ENCODE results near the gene ADIPOQ. TPM values are rescaled to one million over a fixed set of nuclear protein-coding genes. Genes with fewer than 3 reads are reported as not detected.
"Not testable (repeated sequence)": the region's sequence is repeated elsewhere in the genome, so short reads cannot be mapped to it uniquely, and the experiment has no call there.

Gene ADIPOQ
- total and polyA plus RNA-seq, 2 donors: 0.34 TPM; not detected in 1

DNA sequence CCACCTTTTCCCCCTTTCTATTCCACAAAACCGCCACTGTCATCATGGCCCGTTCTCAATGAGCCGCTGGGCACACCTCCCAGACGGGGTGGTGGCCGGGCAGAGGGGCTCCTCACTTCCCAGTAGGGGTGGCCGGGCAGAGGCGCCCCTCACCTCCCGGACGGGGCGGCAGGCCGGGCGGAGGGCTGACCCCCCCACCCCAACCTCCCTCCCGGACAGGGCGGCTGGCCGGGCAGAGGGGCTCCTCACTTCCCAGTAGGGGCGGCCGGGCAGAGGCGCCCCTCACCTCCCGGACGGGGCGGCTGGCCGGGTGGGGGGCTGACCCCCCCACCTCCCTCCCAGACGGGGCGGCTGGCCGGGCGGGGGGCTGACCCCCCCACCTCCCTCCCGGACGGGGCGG, 31.2 kb upstream of the ADIPOQ start:
- 98% methylated on average over 17 of the region's 29 CpGs for WGBS
- H3K9me3 ChIP-seq (ENCODE audit: control insufficient read depth in 2 of 2, insufficient read depth in 1 of 2, low read length in 1 of 2); DNase-seq (ENCODE audit: low read depth in 6 of 9, low spot score in 9 of 9); H3K27ac ChIP-seq (ENCODE audit: low read depth in 1 of 2, low read length in 1 of 2); H3K36me3 ChIP-seq (ENCODE audit: control insufficient read depth in 2 of 2, insufficient read depth in 2 of 2, low read length in 1 of 2); H3K4me3 ChIP-seq (ENCODE audit: low read length in 2 of 2); H3K4me1 ChIP-seq (ENCODE audit: control insufficient read depth in 2 of 2, insufficient read depth in 2 of 2, low read length in 2 of 2); H3K27me3 ChIP-seq (ENCODE audit: control insufficient read depth in 2 of 2, insufficient read depth in 1 of 2, low read length in 1 of 2): not testable (repeated sequence)

DNA sequence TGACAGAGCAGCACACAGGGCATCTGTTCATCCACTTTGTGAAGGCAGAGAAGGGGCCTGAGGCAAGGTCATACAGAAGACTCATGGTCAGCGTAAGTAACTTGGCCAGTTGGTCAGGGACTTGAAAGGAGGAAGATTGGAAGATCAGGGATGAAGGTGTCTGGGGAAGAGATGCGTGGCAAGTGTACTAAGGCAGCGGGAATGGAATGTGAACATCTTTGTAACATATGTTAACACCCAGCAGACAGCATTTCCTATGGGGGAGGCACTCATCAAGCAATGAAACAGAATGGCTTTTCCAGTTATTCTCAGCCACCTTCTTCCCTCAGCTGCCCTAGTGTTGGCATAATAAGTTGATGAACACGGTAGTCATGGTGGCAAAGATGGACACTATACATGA, 28.4 kb upstream of the ADIPOQ start:
- WGBS: 97% methylated on average over 4 of the region's 4 CpGs
- H3K36me3 ChIP-seq (ENCODE audit: control insufficient read depth in 2 of 2, insufficient read depth in 2 of 2, low read length in 1 of 2): no peaks in the 10 kb centered on the region
- H3K4me1 ChIP-seq (ENCODE audit: control insufficient read depth in 2 of 2, insufficient read depth in 2 of 2, low read length in 2 of 2): no peaks in the 10 kb centered on the region
- H3K27me3 ChIP-seq (ENCODE audit: control insufficient read depth in 2 of 2, insufficient read depth in 1 of 2, low read length in 1 of 2): no peaks in the 10 kb centered on the region
- H3K4me3 ChIP-seq (ENCODE audit: low read length in 2 of 2): no peak overlapping the region
- DNase-seq (ENCODE audit: low read depth in 6 of 9, low spot score in 9 of 9): no peak
- no peak overlapping the region for H3K27ac ChIP-seq (ENCODE audit: low read depth in 1 of 2, low read length in 1 of 2)
- H3K9me3 ChIP-seq (ENCODE audit: control insufficient read depth in 2 of 2, insufficient read depth in 1 of 2, low read length in 1 of 2): no peaks in the 10 kb centered on the region

DNA sequence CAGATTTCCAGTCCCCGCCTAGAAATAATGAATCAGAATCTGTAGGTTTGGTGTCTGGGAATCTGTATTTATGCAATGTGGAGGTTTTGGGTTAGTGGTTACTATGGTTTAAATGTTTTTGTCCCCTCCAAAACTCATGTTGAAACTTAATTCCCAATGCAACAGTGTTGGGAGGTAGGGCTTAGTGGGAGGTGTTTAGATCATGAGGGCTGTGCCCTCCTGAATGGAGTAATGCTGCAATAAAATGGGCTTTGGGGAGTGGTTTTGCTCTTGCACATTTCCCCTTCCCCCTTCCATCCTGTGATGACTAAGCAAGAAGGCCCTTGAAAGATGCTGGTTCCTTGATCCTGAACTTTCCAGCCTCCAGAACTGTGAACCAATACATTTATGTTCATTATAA, 27.1 kb upstream of the ADIPOQ start:
- DNase-seq (ENCODE audit: low read depth in 6 of 9, low spot score in 9 of 9): no peak
- Histone ChIP-seq H3K9me3 (ENCODE audit: control insufficient read depth in 2 of 2, insufficient read depth in 1 of 2, low read length in 1 of 2) (no peaks in the 10 kb centered on the region), H3K4me1 (ENCODE audit: control insufficient read depth in 2 of 2, insufficient read depth in 2 of 2, low read length in 2 of 2) (no peaks in the 10 kb centered on the region), H3K4me3 (ENCODE audit: low read length in 2 of 2) (no peak overlapping the region), H3K36me3 (ENCODE audit: control insufficient read depth in 2 of 2, insufficient read depth in 2 of 2, low read length in 1 of 2) (no peaks in the 10 kb centered on the region), H3K27me3 (ENCODE audit: control insufficient read depth in 2 of 2, insufficient read depth in 1 of 2, low read length in 1 of 2) (no peaks in the 10 kb centered on the region), H3K27ac (ENCODE audit: low read depth in 1 of 2, low read length in 1 of 2) (no peak overlapping the region)
- WGBS: 95% methylated on average over 1 of the region's 1 CpG

DNA sequence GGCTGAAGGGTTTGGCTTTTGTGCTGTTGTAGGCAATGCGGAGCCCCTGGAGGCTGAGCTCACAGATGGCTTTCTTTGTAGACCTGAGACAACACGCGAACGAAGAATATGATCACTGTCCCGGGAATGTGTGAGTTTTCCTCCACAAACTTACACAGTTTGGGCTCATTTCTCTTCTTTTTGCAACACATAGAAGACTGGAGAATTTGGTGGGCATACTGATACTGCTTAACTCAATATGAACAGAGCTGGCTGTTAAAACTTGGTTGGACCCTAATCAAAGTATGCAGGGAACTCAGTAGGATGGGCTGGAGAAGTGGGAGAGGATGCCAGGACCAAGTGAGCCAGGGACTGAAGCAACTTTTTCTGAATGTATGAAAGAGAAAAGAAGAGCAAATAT, 24.0 kb upstream of the ADIPOQ start:
- Histone ChIP-seq H3K9me3 (ENCODE audit: control insufficient read depth in 2 of 2, insufficient read depth in 1 of 2, low read length in 1 of 2) (no peaks in the 10 kb centered on the region), H3K27me3 (ENCODE audit: control insufficient read depth in 2 of 2, insufficient read depth in 1 of 2, low read length in 1 of 2) (peaks cover 5 to 18% of the 10 kb centered on the region in 2 donors), H3K4me3 (ENCODE audit: low read length in 2 of 2) (no peak overlapping the region), H3K36me3 (ENCODE audit: control insufficient read depth in 2 of 2, insufficient read depth in 2 of 2, low read length in 1 of 2) (no peaks in the 10 kb centered on the region), H3K4me1 (ENCODE audit: control insufficient read depth in 2 of 2, insufficient read depth in 2 of 2, low read length in 2 of 2) (no peaks in the 10 kb centered on the region), H3K27ac (ENCODE audit: low read depth in 1 of 2, low read length in 1 of 2) (no peak overlapping the region)
- no peak for DNase-seq (ENCODE audit: low read depth in 6 of 9, low spot score in 9 of 9)
- over 99% methylated on average over 5 of the region's 5 CpGs for WGBS

DNA sequence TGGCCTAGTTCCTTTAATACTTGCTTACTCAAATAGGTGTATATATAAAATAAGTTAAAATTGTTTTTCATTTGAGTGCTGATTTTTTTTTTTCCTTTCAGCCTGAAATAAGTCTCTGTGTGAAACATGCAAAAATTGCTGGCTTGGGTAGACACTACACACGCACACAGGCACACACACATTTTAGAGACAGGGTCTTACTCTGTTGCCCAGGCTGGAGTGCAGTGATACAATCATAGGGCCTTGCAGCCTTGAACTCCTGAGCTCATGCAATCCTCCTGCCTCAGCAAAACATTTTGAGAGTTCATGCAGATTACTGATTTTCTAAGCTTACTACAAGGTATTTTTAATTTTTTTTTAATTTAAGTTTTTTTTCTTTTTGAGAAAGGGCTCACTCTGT, 23.6 kb upstream of the ADIPOQ start:
- Histone ChIP-seq H3K27ac (ENCODE audit: low read depth in 1 of 2, low read length in 1 of 2) (no peak overlapping the region), H3K9me3 (ENCODE audit: control insufficient read depth in 2 of 2, insufficient read depth in 1 of 2, low read length in 1 of 2) (no peaks in the 10 kb centered on the region), H3K4me1 (ENCODE audit: control insufficient read depth in 2 of 2, insufficient read depth in 2 of 2, low read length in 2 of 2) (no peaks in the 10 kb centered on the region), H3K4me3 (ENCODE audit: low read length in 2 of 2) (no peak overlapping the region), H3K36me3 (ENCODE audit: control insufficient read depth in 2 of 2, insufficient read depth in 2 of 2, low read length in 1 of 2) (no peaks in the 10 kb centered on the region), H3K27me3 (ENCODE audit: control insufficient read depth in 2 of 2, insufficient read depth in 1 of 2, low read length in 1 of 2) (peaks cover 7 to 20% of the 10 kb centered on the region in 2 donors)
- no peak for DNase-seq (ENCODE audit: low read depth in 6 of 9, low spot score in 9 of 9)
- 97% methylated on average over 1 of the region's 1 CpG for WGBS

DNA sequence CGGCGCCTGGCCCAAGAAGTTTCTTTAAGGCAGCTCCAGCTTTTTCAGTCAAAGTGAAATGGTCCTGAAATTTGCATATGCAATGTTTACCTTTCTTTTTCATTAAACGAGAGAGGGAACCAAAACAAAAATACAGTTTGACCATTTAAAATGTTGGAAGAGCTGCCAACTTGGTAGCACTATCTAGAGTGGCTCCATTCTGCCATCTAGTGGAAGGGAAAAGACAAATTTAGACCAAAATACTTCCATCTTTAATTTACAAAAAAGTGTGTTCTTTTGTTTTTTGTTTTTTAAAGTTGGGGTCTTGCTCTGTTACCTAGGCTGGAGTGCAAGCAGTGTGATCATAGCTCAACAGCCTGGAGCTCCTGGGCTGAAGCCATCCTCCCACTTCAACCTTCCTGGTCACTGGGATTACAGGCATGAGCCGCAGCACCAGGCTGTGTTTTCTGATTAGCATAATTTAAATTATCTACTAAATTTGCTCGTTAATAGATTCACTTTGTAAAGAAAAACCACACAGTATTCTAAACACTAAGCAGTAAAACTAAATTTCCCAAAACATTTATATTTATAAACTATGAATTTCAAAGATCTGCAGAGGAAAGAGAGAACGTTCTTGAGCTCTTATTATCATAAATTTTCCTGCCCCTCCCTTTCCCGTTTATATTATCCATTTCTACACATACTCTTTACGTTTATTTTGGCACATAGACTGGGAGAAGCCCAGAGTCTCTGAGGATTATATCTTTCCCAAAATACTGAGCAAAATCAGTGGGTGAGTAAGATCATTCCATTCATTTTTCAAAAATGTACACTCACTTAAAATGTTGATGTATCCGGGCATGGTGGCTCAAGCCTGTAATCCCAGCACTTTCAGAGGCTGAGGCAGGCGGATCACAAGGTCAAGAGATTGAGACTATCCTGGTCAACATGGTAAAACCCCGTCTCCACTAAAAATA, 20.8 kb upstream of the ADIPOQ start:
- peaks cover 2 to 18% of the 10 kb centered on the region in 2 donors for H3K4me1 ChIP-seq (ENCODE audit: control insufficient read depth in 2 of 2, insufficient read depth in 2 of 2, low read length in 2 of 2)
- DNase-seq (ENCODE audit: low read depth in 6 of 9, low spot score in 9 of 9): peak in 5 of 9 donors; percentile 29 to 74 (median 41)
- no peaks in the 10 kb centered on the region for H3K36me3 ChIP-seq (ENCODE audit: control insufficient read depth in 2 of 2, insufficient read depth in 2 of 2, low read length in 1 of 2)
- H3K9me3 ChIP-seq (ENCODE audit: control insufficient read depth in 2 of 2, insufficient read depth in 1 of 2, low read length in 1 of 2): peaks cover 0 to 4% of the 10 kb centered on the region in 2 donors
- H3K27ac ChIP-seq (ENCODE audit: low read depth in 1 of 2, low read length in 1 of 2): no peak overlapping the region
- H3K27me3 ChIP-seq (ENCODE audit: control insufficient read depth in 2 of 2, insufficient read depth in 1 of 2, low read length in 1 of 2): peaks cover 34 to 48% of the 10 kb centered on the region in 2 donors
- 66% methylated on average over 11 of the region's 11 CpGs for WGBS
- no peak overlapping the region for H3K4me3 ChIP-seq (ENCODE audit: low read length in 2 of 2)

DNA sequence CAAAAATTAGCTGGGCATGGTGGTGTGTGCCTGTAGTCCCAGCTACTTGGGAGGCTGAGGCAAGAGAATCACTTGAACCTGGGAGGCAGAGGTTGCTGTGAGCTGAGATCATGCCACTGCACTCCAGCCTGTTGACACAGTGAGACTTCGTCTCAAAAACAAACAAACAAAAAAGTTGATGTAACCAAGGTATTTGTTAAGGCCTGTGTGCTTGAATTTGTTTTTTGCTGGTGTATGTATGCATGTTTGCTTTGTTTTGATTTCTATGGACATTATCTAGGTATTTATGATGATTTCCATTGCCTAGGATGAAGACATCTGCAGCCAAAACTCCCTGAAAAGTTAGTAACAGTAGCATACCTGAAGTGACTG, 20.1 kb upstream of the ADIPOQ start:
- H3K27ac ChIP-seq (ENCODE audit: low read depth in 1 of 2, low read length in 1 of 2); H3K9me3 ChIP-seq (ENCODE audit: control insufficient read depth in 2 of 2, insufficient read depth in 1 of 2, low read length in 1 of 2); H3K36me3 ChIP-seq (ENCODE audit: control insufficient read depth in 2 of 2, insufficient read depth in 2 of 2, low read length in 1 of 2); H3K4me3 ChIP-seq (ENCODE audit: low read length in 2 of 2); DNase-seq (ENCODE audit: low read depth in 6 of 9, low spot score in 9 of 9): not testable (repeated sequence)
- 93% methylated on average over 1 of the region's 1 CpG for WGBS
- Histone ChIP-seq H3K27me3 (ENCODE audit: control insufficient read depth in 2 of 2, insufficient read depth in 1 of 2, low read length in 1 of 2) (peaks cover 36 to 53% of the 10 kb centered on the region in 2 donors), H3K4me1 (ENCODE audit: control insufficient read depth in 2 of 2, insufficient read depth in 2 of 2, low read length in 2 of 2) (peaks cover 2 to 21% of the 10 kb centered on the region in 2 donors)

DNA sequence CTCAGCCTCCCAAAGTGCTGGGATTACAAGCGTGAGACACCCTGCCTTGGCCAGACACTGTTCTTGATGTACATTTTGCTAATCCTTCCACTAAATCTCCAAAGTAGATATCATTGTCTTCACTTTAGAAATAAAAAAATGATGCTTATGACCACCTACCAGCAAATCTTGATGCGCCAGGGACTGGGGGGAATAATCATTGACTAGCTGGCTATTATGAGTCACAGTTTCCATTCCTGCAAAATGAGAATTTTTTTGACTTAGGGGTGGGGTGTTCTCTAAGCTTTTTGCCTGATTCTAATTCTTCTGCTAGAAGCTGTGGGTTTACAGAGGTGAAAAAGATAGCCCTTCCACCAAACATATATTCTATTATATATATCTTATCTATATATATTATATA, 19.1 kb upstream of the ADIPOQ start:
- no peaks in the 10 kb centered on the region for H3K36me3 ChIP-seq (ENCODE audit: control insufficient read depth in 2 of 2, insufficient read depth in 2 of 2, low read length in 1 of 2)
- WGBS: 91% methylated on average over 2 of the region's 2 CpGs
- H3K4me3 ChIP-seq (ENCODE audit: low read length in 2 of 2): no peak overlapping the region
- DNase-seq (ENCODE audit: low read depth in 6 of 9, low spot score in 9 of 9): no peak
- H3K9me3 ChIP-seq (ENCODE audit: control insufficient read depth in 2 of 2, insufficient read depth in 1 of 2, low read length in 1 of 2): peaks cover 0 to 4% of the 10 kb centered on the region in 2 donors
- peaks cover 2 to 26% of the 10 kb centered on the region in 2 donors for H3K4me1 ChIP-seq (ENCODE audit: control insufficient read depth in 2 of 2, insufficient read depth in 2 of 2, low read length in 2 of 2)
- H3K27me3 ChIP-seq (ENCODE audit: control insufficient read depth in 2 of 2, insufficient read depth in 1 of 2, low read length in 1 of 2): peaks cover 43 to 63% of the 10 kb centered on the region in 2 donors
- H3K27ac ChIP-seq (ENCODE audit: low read depth in 1 of 2, low read length in 1 of 2): no peak overlapping the region

DNA sequence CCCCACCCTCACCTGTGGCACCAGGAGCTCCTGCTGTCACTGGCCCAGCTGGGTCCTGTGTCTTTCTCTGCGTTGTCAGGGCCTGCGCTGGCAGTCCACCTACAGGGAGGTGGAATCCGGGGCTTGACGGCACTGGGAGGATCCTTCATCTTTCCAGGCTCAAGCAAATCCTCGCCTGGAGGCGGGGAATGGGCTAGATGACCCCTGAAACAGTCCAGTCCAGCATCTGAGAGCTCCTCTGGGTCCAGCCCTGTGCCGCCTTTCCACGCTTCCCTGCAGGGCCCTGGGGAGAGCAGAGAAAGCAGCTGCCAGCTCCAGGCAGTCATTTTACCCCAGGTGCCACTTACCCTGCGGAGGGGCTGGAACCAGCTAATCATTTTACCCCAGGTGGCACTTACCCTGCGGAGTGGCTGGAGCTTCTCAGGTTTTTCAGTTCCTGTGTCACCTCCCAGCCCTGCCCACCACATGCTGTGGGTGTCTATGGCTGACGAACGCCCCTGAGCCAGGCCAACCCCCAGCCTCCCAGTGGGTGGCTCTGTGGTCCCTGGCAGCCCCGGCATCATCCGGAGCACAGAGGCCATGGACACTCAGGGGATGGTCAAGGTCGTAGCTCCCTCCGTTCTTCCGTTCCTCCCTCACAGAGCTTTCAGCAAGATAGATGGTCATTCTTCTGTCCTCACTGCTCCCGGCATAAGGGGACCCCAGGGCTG, 17.9 kb upstream of the ADIPOQ start:
- Histone ChIP-seq H3K4me3 (ENCODE audit: low read length in 2 of 2) (no peak overlapping the region), H3K27ac (ENCODE audit: low read depth in 1 of 2, low read length in 1 of 2) (no peak overlapping the region), H3K27me3 (ENCODE audit: control insufficient read depth in 2 of 2, insufficient read depth in 1 of 2, low read length in 1 of 2) (peaks cover 50 to 74% of the 10 kb centered on the region in 2 donors), H3K9me3 (ENCODE audit: control insufficient read depth in 2 of 2, insufficient read depth in 1 of 2, low read length in 1 of 2) (peaks cover 0 to 4% of the 10 kb centered on the region in 2 donors), H3K4me1 (ENCODE audit: control insufficient read depth in 2 of 2, insufficient read depth in 2 of 2, low read length in 2 of 2) (peaks cover 2 to 27% of the 10 kb centered on the region in 2 donors), H3K36me3 (ENCODE audit: control insufficient read depth in 2 of 2, insufficient read depth in 2 of 2, low read length in 1 of 2) (no peaks in the 10 kb centered on the region)
- DNase-seq (ENCODE audit: low read depth in 6 of 9, low spot score in 9 of 9): no peak
- WGBS: 61% methylated on average over 18 of the region's 18 CpGs
